ENCODE results near the gene ADSS1. TPM values are rescaled to one million over a fixed set of nuclear protein-coding genes. Genes with fewer than 3 reads are reported as not detected.

The ADSS1 gene
- total RNA-seq, 1 experiment from 2014 or later: 9.9 TPM

DNA sequence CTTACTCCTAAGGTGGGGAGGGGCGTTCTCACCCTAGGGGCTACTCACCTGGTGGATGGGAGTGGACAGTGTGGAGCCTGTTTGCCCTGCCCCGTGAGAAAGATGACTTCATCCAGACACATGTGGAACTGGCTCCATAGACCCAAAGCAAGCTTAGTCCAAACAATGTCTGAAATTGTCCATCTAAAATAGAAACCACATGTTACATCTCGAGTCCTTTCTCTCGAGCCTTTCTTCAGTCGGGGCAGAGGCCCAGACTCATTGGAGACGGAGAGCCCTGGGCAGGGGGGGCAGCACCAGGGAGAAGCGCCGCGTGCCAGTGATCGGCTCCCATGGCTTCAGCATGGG lies 33.2 kb downstream of the ADSS1 start:
- ATAC-seq (no peak), DNase-seq (ENCODE audit: low read depth, low spot score) (no peak)
- intact Hi-C loops (cut with micrococcal nuclease): no loop called here
- ChIA-PET CTCF (no interaction called here), POLR2A (no interaction called here), RAD21 (ENCODE audit: low non-redundant PET in 1 of 2, low total read pairs in 2 of 2, uncharacterized antibody in 2 of 2, unreplicated experiment in 2 of 2) (no interaction called here)
- H3K27me3 ChIP-seq (ENCODE audit: insufficient read depth, low read length): no peaks in the 10 kb centered on the region
- H2AFZ ChIP-seq (ENCODE audit: low read depth, low read length, poor library complexity, severe bottlenecking): no peak overlapping the region
- TF ChIP-seq TCF7L2 (IDR thresholded peaks at IDR 0.05; ENCODE audit: borderline replicate concordance, extremely low read depth, insufficient read depth, insufficient read length): no peak
- TF ChIP-seq EZH2 (IDR thresholded peaks at IDR 0.05): no peak
- no peak for TF ChIP-seq EZH2phosphoT487 (IDR thresholded peaks at IDR 0.05; ENCODE audit: borderline replicate concordance)
- TF ChIP-seq EGR1 (IDR thresholded peaks at IDR 0.05; ENCODE audit: low read depth): no peak
- TF ChIP-seq, protein P1, sequence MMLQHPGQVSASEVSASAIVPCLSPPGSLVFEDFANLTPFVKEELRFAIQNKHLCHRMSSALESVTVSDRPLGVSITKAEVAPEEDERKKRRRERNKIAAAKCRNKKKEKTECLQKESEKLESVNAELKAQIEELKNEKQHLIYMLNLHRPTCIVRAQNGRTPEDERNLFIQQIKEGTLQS (IDR thresholded peaks at IDR 0.05): no peak
- TF ChIP-seq, protein P2, sequence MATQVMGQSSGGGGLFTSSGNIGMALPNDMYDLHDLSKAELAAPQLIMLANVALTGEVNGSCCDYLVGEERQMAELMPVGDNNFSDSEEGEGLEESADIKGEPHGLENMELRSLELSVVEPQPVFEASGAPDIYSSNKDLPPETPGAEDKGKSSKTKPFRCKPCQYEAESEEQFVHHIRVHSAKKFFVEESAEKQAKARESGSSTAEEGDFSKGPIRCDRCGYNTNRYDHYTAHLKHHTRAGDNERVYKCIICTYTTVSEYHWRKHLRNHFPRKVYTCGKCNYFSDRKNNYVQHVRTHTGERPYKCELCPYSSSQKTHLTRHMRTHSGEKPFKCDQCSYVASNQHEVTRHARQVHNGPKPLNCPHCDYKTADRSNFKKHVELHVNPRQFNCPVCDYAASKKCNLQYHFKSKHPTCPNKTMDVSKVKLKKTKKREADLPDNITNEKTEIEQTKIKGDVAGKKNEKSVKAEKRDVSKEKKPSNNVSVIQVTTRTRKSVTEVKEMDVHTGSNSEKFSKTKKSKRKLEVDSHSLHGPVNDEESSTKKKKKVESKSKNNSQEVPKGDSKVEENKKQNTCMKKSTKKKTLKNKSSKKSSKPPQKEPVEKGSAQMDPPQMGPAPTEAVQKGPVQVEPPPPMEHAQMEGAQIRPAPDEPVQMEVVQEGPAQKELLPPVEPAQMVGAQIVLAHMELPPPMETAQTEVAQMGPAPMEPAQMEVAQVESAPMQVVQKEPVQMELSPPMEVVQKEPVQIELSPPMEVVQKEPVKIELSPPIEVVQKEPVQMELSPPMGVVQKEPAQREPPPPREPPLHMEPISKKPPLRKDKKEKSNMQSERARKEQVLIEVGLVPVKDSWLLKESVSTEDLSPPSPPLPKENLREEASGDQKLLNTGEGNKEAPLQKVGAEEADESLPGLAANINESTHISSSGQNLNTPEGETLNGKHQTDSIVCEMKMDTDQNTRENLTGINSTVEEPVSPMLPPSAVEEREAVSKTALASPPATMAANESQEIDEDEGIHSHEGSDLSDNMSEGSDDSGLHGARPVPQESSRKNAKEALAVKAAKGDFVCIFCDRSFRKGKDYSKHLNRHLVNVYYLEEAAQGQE (IDR thresholded peaks at IDR 0.05; ENCODE audit: low read depth): no peak
- TF ChIP-seq CBX3 (IDR thresholded peaks at IDR 0.05; ENCODE audit: low read depth): no peak
- no peak for TF ChIP-seq POLR2AphosphoS5 (IDR thresholded peaks at IDR 0.05; ENCODE audit: low read depth, low read length)
- TF ChIP-seq, protein P3, sequence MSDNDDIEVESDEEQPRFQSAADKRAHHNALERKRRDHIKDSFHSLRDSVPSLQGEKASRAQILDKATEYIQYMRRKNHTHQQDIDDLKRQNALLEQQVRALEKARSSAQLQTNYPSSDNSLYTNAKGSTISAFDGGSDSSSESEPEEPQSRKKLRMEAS (IDR thresholded peaks at IDR 0.05): no peak
- TF ChIP-seq YY1 (IDR thresholded peaks at IDR 0.05; ENCODE audit: extremely low read depth, insufficient replicate concordance, low read depth, low read length): no peak
- TF ChIP-seq ZFX (IDR thresholded peaks at IDR 0.05): no peak
- no peak for TF ChIP-seq SIN3A (IDR thresholded peaks at IDR 0.05; ENCODE audit: low read depth)
- TF ChIP-seq POLR2A (IDR thresholded peaks at IDR 0.05; ENCODE audit: borderline replicate concordance, extremely low read depth, insufficient read depth, insufficient read length): no peak
- TF ChIP-seq, protein P4, sequence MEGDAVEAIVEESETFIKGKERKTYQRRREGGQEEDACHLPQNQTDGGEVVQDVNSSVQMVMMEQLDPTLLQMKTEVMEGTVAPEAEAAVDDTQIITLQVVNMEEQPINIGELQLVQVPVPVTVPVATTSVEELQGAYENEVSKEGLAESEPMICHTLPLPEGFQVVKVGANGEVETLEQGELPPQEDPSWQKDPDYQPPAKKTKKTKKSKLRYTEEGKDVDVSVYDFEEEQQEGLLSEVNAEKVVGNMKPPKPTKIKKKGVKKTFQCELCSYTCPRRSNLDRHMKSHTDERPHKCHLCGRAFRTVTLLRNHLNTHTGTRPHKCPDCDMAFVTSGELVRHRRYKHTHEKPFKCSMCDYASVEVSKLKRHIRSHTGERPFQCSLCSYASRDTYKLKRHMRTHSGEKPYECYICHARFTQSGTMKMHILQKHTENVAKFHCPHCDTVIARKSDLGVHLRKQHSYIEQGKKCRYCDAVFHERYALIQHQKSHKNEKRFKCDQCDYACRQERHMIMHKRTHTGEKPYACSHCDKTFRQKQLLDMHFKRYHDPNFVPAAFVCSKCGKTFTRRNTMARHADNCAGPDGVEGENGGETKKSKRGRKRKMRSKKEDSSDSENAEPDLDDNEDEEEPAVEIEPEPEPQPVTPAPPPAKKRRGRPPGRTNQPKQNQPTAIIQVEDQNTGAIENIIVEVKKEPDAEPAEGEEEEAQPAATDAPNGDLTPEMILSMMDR (IDR thresholded peaks at IDR 0.05 in 2 of 3, conservative IDR thresholded peaks at IDR 0.05 in 1 of 3; ENCODE audit: borderline replicate concordance in 1 of 3, insufficient read depth in 1 of 3, low read depth in 2 of 3, low read length in 2 of 3): no peak
- TF ChIP-seq ZNF274 (IDR thresholded peaks at IDR 0.05; ENCODE audit: low read depth, low read length): no peak
- no peak for TF ChIP-seq ELF1 (IDR thresholded peaks at IDR 0.05; ENCODE audit: borderline replicate concordance, low read depth)
- H3K27ac ChIP-seq (ENCODE audit: low read depth, low read length): no peak overlapping the region
- no peak overlapping the region for H3K4me2 ChIP-seq (ENCODE audit: low read length)
- H3K9me2 ChIP-seq (ENCODE audit: insufficient read depth): no peaks in the 10 kb centered on the region
- no peaks in the 10 kb centered on the region for H3K9me3 ChIP-seq (ENCODE audit: control insufficient read depth in 1 of 2, insufficient read depth in 1 of 2, low read depth in 1 of 2, low read length in 2 of 2)
- peaks cover 21 to 22% of the 10 kb centered on the region in 2 experiments; a peak in 3 of 4 replicates for H3K36me3 ChIP-seq (ENCODE audit: control insufficient read depth in 1 of 2, insufficient read depth in 2 of 2, low read length in 2 of 2)
- H3K9ac ChIP-seq (ENCODE audit: low read length): no peak overlapping the region
- no peak overlapping the region for H3K4me3 ChIP-seq (replicated peaks in 1 of 2; ENCODE audit: low read depth in 1 of 2, low read length in 2 of 2)
- peaks cover 10 to 14% of the 10 kb centered on the region in 2 experiments for H3K4me1 ChIP-seq (ENCODE audit: control insufficient read depth in 1 of 2, insufficient read depth in 2 of 2, low read length in 2 of 2)
- no TSS peak for BruUV-seq (replicated peaks)
- H4K20me1 ChIP-seq (ENCODE audit: insufficient read depth): no peaks in the 10 kb centered on the region
- peaks cover 53% of the 10 kb centered on the region for H3K79me2 ChIP-seq (ENCODE audit: insufficient read depth, low read length)
